ENCODE measurements around the gene GPR137.
A peak's percentile ranks its signal among the peaks of the same experiment; 100 is the strongest.

Gene GPR137

DNA sequence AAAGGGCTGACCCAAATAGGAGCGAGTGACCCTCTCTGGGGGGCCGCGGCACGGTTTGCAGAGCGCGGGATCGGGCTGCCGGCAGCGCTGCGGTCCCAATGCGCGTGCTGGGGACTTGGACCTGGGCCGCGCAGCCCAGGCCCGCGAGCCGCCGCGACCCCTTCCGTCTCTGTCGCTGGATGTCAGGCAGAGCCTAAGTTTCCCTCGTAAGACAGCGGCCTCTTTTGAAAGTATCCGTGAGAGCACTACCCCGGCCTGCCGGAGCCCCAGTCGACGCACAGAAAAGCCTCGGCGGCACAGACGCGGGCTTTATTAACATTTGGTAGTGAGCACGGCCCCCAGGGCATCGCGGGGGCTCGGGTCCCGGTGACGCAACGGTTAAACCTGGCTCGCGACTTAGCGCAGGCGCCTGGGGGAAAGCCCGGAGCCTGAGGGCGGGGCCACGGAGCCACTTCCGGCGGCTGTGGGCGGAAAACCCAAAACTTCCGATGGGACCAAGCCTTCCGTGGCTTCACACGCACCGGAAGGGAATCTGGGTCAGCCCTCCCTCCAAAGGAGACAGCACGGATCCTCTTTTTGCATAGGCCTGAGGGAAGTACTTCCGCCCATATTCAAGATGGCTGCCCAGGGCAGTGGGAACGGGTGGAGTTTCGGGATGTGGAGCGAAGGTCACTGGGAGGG, 16.0 kb upstream of the GPR137 start (continued):
- TF ChIP-seq ZNF398 (tag by site-specific recombination; IDR thresholded peaks at IDR 0.05) (no peak), ZNF211 (tag by site-specific recombination; IDR thresholded peaks at IDR 0.05; ENCODE audit: low read depth) (no peak), ZNF777 (tag by site-specific recombination; IDR thresholded peaks at IDR 0.05; ENCODE audit: borderline replicate concordance) (no peak), ZNF121 (tag by site-specific recombination; IDR thresholded peaks at IDR 0.05) (peak; percentile 68), ZNF26 (tag by site-specific recombination; IDR thresholded peaks at IDR 0.05) (no peak), SP2 (tag by site-specific recombination; IDR thresholded peaks at IDR 0.05) (peak; percentile 97), ZNF214 (tag by site-specific recombination; IDR thresholded peaks at IDR 0.05; ENCODE audit: borderline replicate concordance) (no peak), SP7 (tag by site-specific recombination; IDR thresholded peaks at IDR 0.05) (peak; percentile 34; the same call in 1 of the 2 replicates), ZBTB7A (tag by site-specific recombination; IDR thresholded peaks at IDR 0.05; ENCODE audit: low read depth) (no peak), YY2 (tag by site-specific recombination; IDR thresholded peaks at IDR 0.05) (peak; percentile 75), ZNF221 (tag by site-specific recombination; IDR thresholded peaks at IDR 0.05; ENCODE audit: borderline replicate concordance) (no peak), ZNF391 (tag by site-specific recombination; IDR thresholded peaks at IDR 0.05; ENCODE audit: borderline replicate concordance, low read depth) (peak; percentile 16; the same call in 1 of the 2 replicates), ZNF843 (tag by site-specific recombination; IDR thresholded peaks at IDR 0.05) (no peak), ZNF513 (tag by site-specific recombination; IDR thresholded peaks at IDR 0.05) (no peak)
- TF ChIP-seq, protein P1, sequence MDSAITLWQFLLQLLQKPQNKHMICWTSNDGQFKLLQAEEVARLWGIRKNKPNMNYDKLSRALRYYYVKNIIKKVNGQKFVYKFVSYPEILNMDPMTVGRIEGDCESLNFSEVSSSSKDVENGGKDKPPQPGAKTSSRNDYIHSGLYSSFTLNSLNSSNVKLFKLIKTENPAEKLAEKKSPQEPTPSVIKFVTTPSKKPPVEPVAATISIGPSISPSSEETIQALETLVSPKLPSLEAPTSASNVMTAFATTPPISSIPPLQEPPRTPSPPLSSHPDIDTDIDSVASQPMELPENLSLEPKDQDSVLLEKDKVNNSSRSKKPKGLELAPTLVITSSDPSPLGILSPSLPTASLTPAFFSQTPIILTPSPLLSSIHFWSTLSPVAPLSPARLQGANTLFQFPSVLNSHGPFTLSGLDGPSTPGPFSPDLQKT (IDR thresholded peaks at IDR 0.05; ENCODE audit: borderline replicate concordance, low read depth, low read length), result peak; percentile 73; the same call in 1 of the 2 replicates
- TF ChIP-seq, protein P2, sequence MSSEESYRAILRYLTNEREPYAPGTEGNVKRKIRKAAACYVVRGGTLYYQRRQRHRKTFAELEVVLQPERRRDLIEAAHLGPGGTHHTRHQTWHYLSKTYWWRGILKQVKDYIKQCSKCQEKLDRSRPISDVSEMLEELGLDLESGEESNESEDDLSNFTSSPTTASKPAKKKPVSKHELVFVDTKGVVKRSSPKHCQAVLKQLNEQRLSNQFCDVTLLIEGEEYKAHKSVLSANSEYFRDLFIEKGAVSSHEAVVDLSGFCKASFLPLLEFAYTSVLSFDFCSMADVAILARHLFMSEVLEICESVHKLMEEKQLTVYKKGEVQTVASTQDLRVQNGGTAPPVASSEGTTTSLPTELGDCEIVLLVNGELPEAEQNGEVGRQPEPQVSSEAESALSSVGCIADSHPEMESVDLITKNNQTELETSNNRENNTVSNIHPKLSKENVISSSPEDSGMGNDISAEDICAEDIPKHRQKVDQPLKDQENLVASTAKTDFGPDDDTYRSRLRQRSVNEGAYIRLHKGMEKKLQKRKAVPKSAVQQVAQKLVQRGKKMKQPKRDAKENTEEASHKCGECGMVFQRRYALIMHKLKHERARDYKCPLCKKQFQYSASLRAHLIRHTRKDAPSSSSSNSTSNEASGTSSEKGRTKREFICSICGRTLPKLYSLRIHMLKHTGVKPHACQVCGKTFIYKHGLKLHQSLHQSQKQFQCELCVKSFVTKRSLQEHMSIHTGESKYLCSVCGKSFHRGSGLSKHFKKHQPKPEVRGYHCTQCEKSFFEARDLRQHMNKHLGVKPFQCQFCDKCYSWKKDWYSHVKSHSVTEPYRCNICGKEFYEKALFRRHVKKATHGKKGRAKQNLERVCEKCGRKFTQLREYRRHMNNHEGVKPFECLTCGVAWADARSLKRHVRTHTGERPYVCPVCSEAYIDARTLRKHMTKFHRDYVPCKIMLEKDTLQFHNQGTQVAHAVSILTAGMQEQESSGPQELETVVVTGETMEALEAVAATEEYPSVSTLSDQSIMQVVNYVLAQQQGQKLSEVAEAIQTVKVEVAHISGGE (tag by site-specific recombination; conservative IDR thresholded peaks at IDR 0.05; ENCODE audit: low read depth), result peak; percentile 98
- TF ChIP-seq, protein P3, sequence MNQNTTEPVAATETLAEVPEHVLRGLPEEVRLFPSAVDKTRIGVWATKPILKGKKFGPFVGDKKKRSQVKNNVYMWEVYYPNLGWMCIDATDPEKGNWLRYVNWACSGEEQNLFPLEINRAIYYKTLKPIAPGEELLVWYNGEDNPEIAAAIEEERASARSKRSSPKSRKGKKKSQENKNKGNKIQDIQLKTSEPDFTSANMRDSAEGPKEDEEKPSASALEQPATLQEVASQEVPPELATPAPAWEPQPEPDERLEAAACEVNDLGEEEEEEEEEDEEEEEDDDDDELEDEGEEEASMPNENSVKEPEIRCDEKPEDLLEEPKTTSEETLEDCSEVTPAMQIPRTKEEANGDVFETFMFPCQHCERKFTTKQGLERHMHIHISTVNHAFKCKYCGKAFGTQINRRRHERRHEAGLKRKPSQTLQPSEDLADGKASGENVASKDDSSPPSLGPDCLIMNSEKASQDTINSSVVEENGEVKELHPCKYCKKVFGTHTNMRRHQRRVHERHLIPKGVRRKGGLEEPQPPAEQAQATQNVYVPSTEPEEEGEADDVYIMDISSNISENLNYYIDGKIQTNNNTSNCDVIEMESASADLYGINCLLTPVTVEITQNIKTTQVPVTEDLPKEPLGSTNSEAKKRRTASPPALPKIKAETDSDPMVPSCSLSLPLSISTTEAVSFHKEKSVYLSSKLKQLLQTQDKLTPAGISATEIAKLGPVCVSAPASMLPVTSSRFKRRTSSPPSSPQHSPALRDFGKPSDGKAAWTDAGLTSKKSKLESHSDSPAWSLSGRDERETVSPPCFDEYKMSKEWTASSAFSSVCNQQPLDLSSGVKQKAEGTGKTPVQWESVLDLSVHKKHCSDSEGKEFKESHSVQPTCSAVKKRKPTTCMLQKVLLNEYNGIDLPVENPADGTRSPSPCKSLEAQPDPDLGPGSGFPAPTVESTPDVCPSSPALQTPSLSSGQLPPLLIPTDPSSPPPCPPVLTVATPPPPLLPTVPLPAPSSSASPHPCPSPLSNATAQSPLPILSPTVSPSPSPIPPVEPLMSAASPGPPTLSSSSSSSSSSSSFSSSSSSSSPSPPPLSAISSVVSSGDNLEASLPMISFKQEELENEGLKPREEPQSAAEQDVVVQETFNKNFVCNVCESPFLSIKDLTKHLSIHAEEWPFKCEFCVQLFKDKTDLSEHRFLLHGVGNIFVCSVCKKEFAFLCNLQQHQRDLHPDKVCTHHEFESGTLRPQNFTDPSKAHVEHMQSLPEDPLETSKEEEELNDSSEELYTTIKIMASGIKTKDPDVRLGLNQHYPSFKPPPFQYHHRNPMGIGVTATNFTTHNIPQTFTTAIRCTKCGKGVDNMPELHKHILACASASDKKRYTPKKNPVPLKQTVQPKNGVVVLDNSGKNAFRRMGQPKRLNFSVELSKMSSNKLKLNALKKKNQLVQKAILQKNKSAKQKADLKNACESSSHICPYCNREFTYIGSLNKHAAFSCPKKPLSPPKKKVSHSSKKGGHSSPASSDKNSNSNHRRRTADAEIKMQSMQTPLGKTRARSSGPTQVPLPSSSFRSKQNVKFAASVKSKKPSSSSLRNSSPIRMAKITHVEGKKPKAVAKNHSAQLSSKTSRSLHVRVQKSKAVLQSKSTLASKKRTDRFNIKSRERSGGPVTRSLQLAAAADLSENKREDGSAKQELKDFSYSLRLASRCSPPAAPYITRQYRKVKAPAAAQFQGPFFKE (tag by site-specific recombination; IDR thresholded peaks at IDR 0.05; ENCODE audit: borderline replicate concordance), result no peak
